HepG2 (cell line): ENCODE measurements around the gene MYADML2. TPM values are rescaled to one million over a fixed set of nuclear protein-coding genes. Genes with fewer than 3 reads are reported as not detected.

Experiments
- AHDC1 ChIP-seq: sonication (generic); formaldehyde crosslinking; IDR thresholded peaks from 2 replicates; pipeline ENCODE4 v1.5.1; 2020; ENCODE audit warnings: mild to moderate bottlenecking, missing genetic modification reagents, borderline replicate concordance
- ESRRA ChIP-seq: sonication (generic); formaldehyde crosslinking; IDR thresholded peaks from 2 replicates; pipeline ENCODE4 v1.5.1; 2020; ENCODE audit warnings: mild to moderate bottlenecking, low read depth, missing genetic modification reagents
- FOXO4 ChIP-seq: sonication (generic); formaldehyde crosslinking; conservative IDR thresholded peaks from 2 replicates; pipeline ENCODE4 v1.8.1; 2023; ENCODE audit warnings: missing genetic modification reagents
- HNF4G ChIP-seq, 2 experiments: sonication (generic) in 1 of 2; formaldehyde crosslinking in 1 of 2; IDR thresholded peaks; 2 replicates each; pipeline versions ENCODE4 v1.4.0 to v1.6.1; 2011 to 2020; ENCODE audit warnings: borderline replicate concordance in 2 of 2, low read depth in 2 of 2, mild to moderate bottlenecking in 2 of 2, low read length in 1 of 2, missing genetic modification reagents in 1 of 2, moderate library complexity in 1 of 2
- MED1 ChIP-seq: sonication (generic); formaldehyde crosslinking; IDR thresholded peaks from 2 replicates; pipeline ENCODE4 v1.4.0; 2020; ENCODE audit warnings: missing genetic modification reagents
- PCBP2 ChIP-seq: fragments of 200-400 bp; formaldehyde crosslinking; optimal IDR thresholded peaks from 2 replicates; pipeline ENCODE3; 2018; ENCODE audit warnings: low read length, low read depth; ENCODE audit not compliant: poor library complexity, severe bottlenecking
- RXRA ChIP-seq: sonication (generic); formaldehyde crosslinking; IDR thresholded peaks from 2 replicates; pipeline ENCODE4 v1.5.1; 2020; ENCODE audit warnings: missing genetic modification reagents
- TFAP4 ChIP-seq: sonication (generic); IDR thresholded peaks from 2 replicates; pipeline ENCODE4 v1.6.1; 2016; ENCODE audit warnings: low read depth, borderline replicate concordance
- TFDP1 ChIP-seq: IDR thresholded peaks from 2 replicates; pipeline ENCODE4 v1.6.1; 2016; ENCODE audit warnings: missing compliant biosample characterization, missing genetic modification reagents, borderline replicate concordance
- THYN1 ChIP-seq: sonication (generic); formaldehyde crosslinking; IDR thresholded peaks from 2 replicates; pipeline ENCODE4 v1.8.1; 2023; ENCODE audit warnings: low read depth, mild to moderate bottlenecking, moderate library complexity, missing genetic modification reagents, borderline replicate concordance
- XRCC5 ChIP-seq: fragments of 200-400 bp; formaldehyde crosslinking; optimal IDR thresholded peaks from 2 replicates; pipeline ENCODE3; 2017; ENCODE audit warnings: mild to moderate bottlenecking, low read length
- ZBTB34 ChIP-seq: sonication (generic); formaldehyde crosslinking; IDR thresholded peaks from 2 replicates; pipeline ENCODE4 v1.8.0; 2022; ENCODE audit warnings: mild to moderate bottlenecking, missing genetic modification reagents
- ZFY ChIP-seq: sonication (generic); formaldehyde crosslinking; IDR thresholded peaks from 2 replicates; pipeline ENCODE4 v1.4.0; 2020; ENCODE audit warnings: missing genetic modification reagents
- ZNF660 ChIP-seq: sonication (generic); formaldehyde crosslinking; IDR thresholded peaks from 2 replicates; pipeline ENCODE4 v1.5.1; 2020; ENCODE audit warnings: mild to moderate bottlenecking, low read depth, missing genetic modification reagents, borderline replicate concordance
- ZNF788 ChIP-seq: sonication (generic); formaldehyde crosslinking; IDR thresholded peaks from 2 replicates; pipeline ENCODE4 v1.5.0; 2020; ENCODE audit warnings: mild to moderate bottlenecking, missing genetic modification reagents, borderline replicate concordance
- ZNF879 ChIP-seq: sonication (generic); formaldehyde crosslinking; IDR thresholded peaks from 2 replicates; pipeline ENCODE4 v1.8.1; 2023; ENCODE audit warnings: missing genetic modification reagents
- polyA plus RNA-seq, 8 experiments: library from polyadenylated mRNA; depleted of rRNA in 3 of 8; stranded (reverse) in 7 of 8; unstranded in 1 of 8; fragments of >200 nt; fragmentation: Illumina TruSeq in 4 of 8; extraction: Trizol in 4 of 8; gene quantifications; 2 replicates each; pipeline versions ENCODE4 v1.2.1 to v1.2.3, GENCODE V29; 2011 to 2016; ENCODE audit warnings: low read depth in 4 of 8, missing spikeins in 1 of 8, mixed read lengths in 1 of 8; ENCODE audit not compliant: insufficient read depth in 1 of 8
- total RNA-seq, 5 experiments: library from RNA; depleted of rRNA; stranded (reverse); fragments of >200 nt; fragmentation: Illumina TruSeq; extraction: Trizol; gene quantifications; 2 replicates each; pipeline ENCODE4 v1.2.3, GENCODE V29; 2016; ENCODE audit warnings: low read depth in 1 of 5

The MYADML2 gene
- total and polyA plus RNA-seq, 2 of the 13 experiments (the other 11 are each of a cell fraction or from before 2014, with no cell fraction given) = not detected

GRCh38 chr17:81993729-81994592, 46.9 kb upstream of the MYADML2 start (continued):
- no peak; the same call in 1 of the 2 replicates for TF ChIP-seq AHDC1 (CRISPR knock-in tag)
- 0 out of 2 replicates have a peak, but pooled peaks have one; percentile 72 for TF ChIP-seq ZNF879 (CRISPR knock-in tag)
- no peak for TF ChIP-seq TFDP1 (CRISPR knock-in tag)
- TF ChIP-seq PCBP2 = peak; percentile 56
- peak; percentile 32 for TF ChIP-seq RXRA (CRISPR knock-in tag)
- 0 out of 2 replicates have a peak, but pooled peaks have one; percentile 67 for TF ChIP-seq THYN1 (CRISPR knock-in tag)
- peak; percentile 80; the same call in 1 of the 2 replicates for TF ChIP-seq ZNF788
- no peak for TF ChIP-seq HNF4G (IDR thresholded peaks at IDR 0.05; ENCODE audit: borderline replicate concordance, low read depth, low read length)
- TF ChIP-seq HNF4G (CRISPR knock-in tag; IDR thresholded peaks at IDR 0.05; ENCODE audit: borderline replicate concordance, low read depth) = no peak
- TF ChIP-seq XRCC5 = no peak
- no peak for TF ChIP-seq FOXO4 (CRISPR knock-in tag)
- TF ChIP-seq ZBTB34 = no peak; the same call in 1 of the 2 replicates
- peak; percentile 69; the same call in 1 of the 2 replicates for TF ChIP-seq MED1
- 0 out of 2 replicates have a peak, but pooled peaks have one; percentile 56 for TF ChIP-seq ZFY
- TF ChIP-seq TFAP4 = peak; percentile 15; the same call in 1 of the 2 replicates
- TF ChIP-seq ESRRA (CRISPR knock-in tag) = peak; percentile 51; the same call in 1 of the 2 replicates
- TF ChIP-seq ZNF660 = peak; percentile 39
